Measurements from ENCODE around the gene GNB1. TPM values are rescaled to one million over a fixed set of nuclear protein-coding genes. Genes with fewer than 3 reads are reported as not detected.
A peak's percentile ranks its signal among the peaks of the same experiment; 100 is the strongest.

GNB1 gene
- total RNA-seq, 4 donors from 2014 or later = 54.3 to 102 (median 74.7) TPM

- Histone ChIP-seq H3K27ac (peak overlapping the region in 2 of 4 donors; percentile 39), H3K4me3 (no peak overlapping the region), H3K4me1 (peaks cover 17 to 68% (median 30%) of the 10 kb centered on the region in 3 donors), H3K36me3 (peaks cover 0 to 12% (median 0%) of the 10 kb centered on the region in 3 donors), H3K27me3 (no peaks in the 10 kb centered on the region), H3K9me3 (no peaks in the 10 kb centered on the region)
- DNase-seq = no peak
- 19 to 21% methylated on average over 3 of the region's 3 CpGs for WGBS, 2 donors
- intact Hi-C loops (cut with DNase I) = loop anchor here (10.0 kb wide), 1 partner anchor 53 kb away; the partner anchor contains the start of gene GNB1
- TF ChIP-seq POLR2A (IDR thresholded peaks at IDR 0.05) = no peak
- no peak for TF ChIP-seq CTCF (IDR thresholded peaks at IDR 0.05)
Measured at GRCh38 chr1:1841575-1841995, 49.3 kb downstream of the GNB1 start.

- H3K27ac ChIP-seq = no peak overlapping the region
- no peak for TF ChIP-seq POLR2A (IDR thresholded peaks at IDR 0.05)
- TF ChIP-seq CTCF (IDR thresholded peaks at IDR 0.05) = no peak
- peaks cover 17 to 71% (median 23%) of the 10 kb centered on the region in 3 donors for H3K4me1 ChIP-seq
- H3K36me3 ChIP-seq = peaks cover 0 to 24% (median 0%) of the 10 kb centered on the region in 3 donors
- no peaks in the 10 kb centered on the region for H3K27me3 ChIP-seq
- no peak overlapping the region for H3K4me3 ChIP-seq
- intact Hi-C loops (cut with DNase I) = no loop called here
- no peak for DNase-seq
- WGBS, 2 donors = 76 to 82% methylated on average over 10 of the region's 10 CpGs
- H3K9me3 ChIP-seq = no peaks in the 10 kb centered on the region
Measured at GRCh38 chr1:1839311-1839965, 51.4 kb downstream of the GNB1 start.

- peaks cover 0 to 40% (median 0%) of the 10 kb centered on the region in 3 donors for H3K36me3 ChIP-seq
- no peaks in the 10 kb centered on the region for H3K27me3 ChIP-seq
- H3K27ac ChIP-seq = no peak overlapping the region
- H3K4me3 ChIP-seq = no peak overlapping the region
- intact Hi-C loops (cut with DNase I) = no loop called here
- 95 to 96% methylated on average over 7 of the region's 8 CpGs for WGBS, 2 donors
- no peak for DNase-seq
- TF ChIP-seq CTCF (IDR thresholded peaks at IDR 0.05) (no peak), POLR2A (IDR thresholded peaks at IDR 0.05) (no peak)
- H3K9me3 ChIP-seq = no peaks in the 10 kb centered on the region
- peaks cover 9 to 54% (median 14%) of the 10 kb centered on the region in 3 donors for H3K4me1 ChIP-seq
Measured at GRCh38 chr1:1836119-1836518, 54.8 kb downstream of the GNB1 start.

- Histone ChIP-seq H3K36me3 (peaks cover 0 to 45% (median 0%) of the 10 kb centered on the region in 3 donors), H3K4me1 (peaks cover 4 to 48% (median 13%) of the 10 kb centered on the region in 3 donors), H3K27ac (peak overlapping the region in 1 of 4 donors; percentile 13), H3K9me3 (no peaks in the 10 kb centered on the region), H3K4me3 (no peak overlapping the region), H3K27me3 (no peaks in the 10 kb centered on the region)
- no peak for TF ChIP-seq POLR2A (IDR thresholded peaks at IDR 0.05)
- no peak for TF ChIP-seq CTCF (IDR thresholded peaks at IDR 0.05)
- no peak for DNase-seq
- 36 to 56% methylated on average over 3 of the region's 3 CpGs for WGBS, 2 donors
- intact Hi-C loops (cut with DNase I) = no loop called here
Measured at GRCh38 chr1:1835546-1835945, 55.3 kb downstream of the GNB1 start.

- TF ChIP-seq CTCF (IDR thresholded peaks at IDR 0.05) (no peak), POLR2A (IDR thresholded peaks at IDR 0.05) (no peak)
- peaks cover 0 to 47% (median 0%) of the 10 kb centered on the region in 3 donors for H3K36me3 ChIP-seq
- H3K27ac ChIP-seq = no peak overlapping the region
- H3K4me1 ChIP-seq = peaks cover 0 to 42% (median 8%) of the 10 kb centered on the region in 3 donors
- WGBS, 2 donors = 36 to 39% methylated on average over 6 of the region's 6 CpGs
- intact Hi-C loops (cut with DNase I) = no loop called here
- no peak for DNase-seq
- H3K9me3 ChIP-seq = no peaks in the 10 kb centered on the region
- no peak overlapping the region for H3K4me3 ChIP-seq
- no peaks in the 10 kb centered on the region for H3K27me3 ChIP-seq
Measured at GRCh38 chr1:1833916-1834325, 57.0 kb downstream of the GNB1 start.
